Stomach (tissue), 9 donors: ENCODE data around the gene ANKRD18B. TPM values are rescaled to one million over a fixed set of nuclear protein-coding genes. Genes with fewer than 3 reads are reported as not detected.

ENCODE experiments used
- DNase-seq, 2 donors: peaks; one replicate each; pipeline versions ENCODE4 v3.0.0 to v3.0.0-alpha.2; 2013 to 2019
- H3K27ac ChIP-seq, 5 donors: fragments of 200-600 bp in 4 of 5; sonication (generic) in 4 of 5; one replicate each; pipeline ENCODE4 v1.5.1; 2013 to 2019; ENCODE audit warnings: mild to moderate bottlenecking in 1 of 5, moderate library complexity in 1 of 5
- H3K27me3 ChIP-seq, 3 donors: fragments of 200-600 bp; sonication (generic); one replicate each; pipeline ENCODE4 v1.5.1; 2017 to 2019; ENCODE audit warnings: mixed run types in 1 of 3
- H3K36me3 ChIP-seq, 4 donors: fragments of 200-600 bp; sonication (generic); 1 replicate in 3 of 4; 2 replicates in 1 of 4; pipeline ENCODE4 v1.5.1; 2016 to 2019
- H3K4me1 ChIP-seq, 4 donors: fragments of 200-600 bp; sonication (generic); one replicate each; pipeline ENCODE4 v1.5.1; 2016 to 2019
- H3K4me3 ChIP-seq, 4 donors: fragments of 200-600 bp; sonication (generic) in 3 of 4; one replicate each; pipeline ENCODE4 v1.5.1; 2016 to 2019; ENCODE audit warnings: mild to moderate bottlenecking in 1 of 4
- H3K9me3 ChIP-seq, 4 donors: fragments of 200-600 bp; sonication (generic); one replicate each; pipeline ENCODE4 v1.5.1; 2016 to 2019
- EP300 ChIP-seq: sonication (generic); formaldehyde crosslinking; IDR thresholded peaks from one replicate; pipeline ENCODE4 v1.6.1; 2017; ENCODE audit warnings: antibody characterized with exemption
- POLR2A ChIP-seq, 4 donors: fragments of 450-650 bp; IDR thresholded peaks; one replicate each; pipeline ENCODE4 v1.6.1; 2016; ENCODE audit warnings: antibody characterized with exemption in 4 of 4, control low read depth in 2 of 4, mild to moderate bottlenecking in 1 of 4, moderate library complexity in 1 of 4
- POLR2AphosphoS5 ChIP-seq, 3 donors: sonication (generic); formaldehyde crosslinking; IDR thresholded peaks; one replicate each; pipeline ENCODE4 v1.6.1; 2016; ENCODE audit warnings: antibody characterized with exemption in 3 of 3
- WGBS, 5 donors: extraction: QIAGEN DNeasy Blood & Tissue Kit in 3 of 5; methylation state at CpG; one replicate each; pipeline versions ENCODE4 v1.1.5 to v1.1.7; 2013 to 2018; 5-methylcytosine and 5-hydroxymethylcytosine counted together
- intact Hi-C: fragments of 100-400 bp; cut with DNase I; formaldehyde crosslinking; loops from one replicate; pipeline ENCODE4 v1.15.1; 2023; ENCODE audit warnings: low total_unique reads
- polyA plus RNA-seq, 3 donors: library from polyadenylated mRNA; stranded (reverse); fragments of 200-250 nt; gene quantifications; one replicate each; pipeline ENCODE4 v1.2.3, GENCODE V29; 2013
- small RNA-seq, 4 donors: library from RNA; depleted of rRNA; stranded (forward); fragments of <200 nt; gene quantifications; one replicate each; pipeline ENCODE3, GENCODE V24; 2016
- total RNA-seq, 5 donors: library from RNA; depleted of rRNA; stranded (reverse); fragments of >200 nt; gene quantifications; one replicate each; pipeline versions ENCODE4 v1.1.0 to v1.2.3, GENCODE V29; 2014 to 2016
- TF ChIP-seq, protein P1 (sequence below), 7 experiments: fragments of 450-650 bp in 4 of 7; fragments of 200-600 bp in 3 of 7; sonication (generic) in 3 of 7; IDR thresholded peaks; one replicate each; pipeline ENCODE4 v1.5.1; 2016 to 2019; ENCODE audit warnings: antibody characterized with exemption in 7 of 7, control low read depth in 2 of 7, mild to moderate bottlenecking in 1 of 7
- donor health status: healthy with polysubstance abuse.
- donor health status: Bipolar disorder and iron deficiency.
- donor health status: healthy.

ANKRD18B gene
- total and polyA plus RNA-seq, 8 donors, result 4.3 TPM; not detected in 7

DNA sequence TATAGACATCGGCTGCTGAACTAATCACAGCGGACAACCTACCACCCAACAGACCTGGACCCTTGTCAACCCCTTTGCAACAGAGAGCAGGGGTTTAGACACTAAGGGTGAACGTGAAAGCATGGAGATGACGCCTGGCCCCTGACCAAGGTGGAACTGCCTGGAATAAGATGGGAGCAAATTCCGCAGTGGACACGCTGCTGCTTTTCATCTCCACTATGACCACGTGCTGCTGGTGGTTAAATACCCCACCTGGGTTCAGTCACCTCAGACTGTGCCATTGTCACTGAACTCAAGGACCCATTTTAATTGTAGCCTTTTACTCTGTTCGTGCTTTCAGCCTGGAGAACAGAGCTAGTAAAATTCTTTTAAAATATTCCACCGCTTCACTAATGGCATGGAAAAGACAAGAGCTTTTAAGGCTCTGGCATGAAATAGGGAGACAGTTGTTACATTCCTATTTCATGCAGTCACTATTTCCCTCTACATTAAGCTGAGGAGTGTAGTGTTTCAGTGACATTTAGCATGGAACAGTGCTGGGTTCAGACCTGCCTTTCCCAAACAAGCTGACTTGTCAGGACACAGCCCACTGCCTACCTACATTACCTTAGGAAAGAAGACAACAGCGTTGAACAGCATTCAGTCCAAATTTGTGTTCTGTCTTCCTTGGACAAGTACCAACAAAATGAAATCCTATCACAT is 96.8 kb downstream of the ANKRD18B start:
- Histone ChIP-seq H3K4me3 (no peak overlapping the region), H3K4me1 (peaks cover 0 to 12% (median 3%) of the 10 kb centered on the region in 4 donors), H3K9me3 (no peaks in the 10 kb centered on the region), H3K36me3 (no peaks in the 10 kb centered on the region), H3K27ac (no peak overlapping the region), H3K27me3 (peaks cover 0 to 40% (median 5%) of the 10 kb centered on the region in 3 donors)
- no peak for TF ChIP-seq EP300
- TF ChIP-seq POLR2A (IDR thresholded peaks at IDR 0.05), result no peak
- TF ChIP-seq POLR2AphosphoS5 (IDR thresholded peaks at IDR 0.05), result no peak
- TF ChIP-seq, protein P1, sequence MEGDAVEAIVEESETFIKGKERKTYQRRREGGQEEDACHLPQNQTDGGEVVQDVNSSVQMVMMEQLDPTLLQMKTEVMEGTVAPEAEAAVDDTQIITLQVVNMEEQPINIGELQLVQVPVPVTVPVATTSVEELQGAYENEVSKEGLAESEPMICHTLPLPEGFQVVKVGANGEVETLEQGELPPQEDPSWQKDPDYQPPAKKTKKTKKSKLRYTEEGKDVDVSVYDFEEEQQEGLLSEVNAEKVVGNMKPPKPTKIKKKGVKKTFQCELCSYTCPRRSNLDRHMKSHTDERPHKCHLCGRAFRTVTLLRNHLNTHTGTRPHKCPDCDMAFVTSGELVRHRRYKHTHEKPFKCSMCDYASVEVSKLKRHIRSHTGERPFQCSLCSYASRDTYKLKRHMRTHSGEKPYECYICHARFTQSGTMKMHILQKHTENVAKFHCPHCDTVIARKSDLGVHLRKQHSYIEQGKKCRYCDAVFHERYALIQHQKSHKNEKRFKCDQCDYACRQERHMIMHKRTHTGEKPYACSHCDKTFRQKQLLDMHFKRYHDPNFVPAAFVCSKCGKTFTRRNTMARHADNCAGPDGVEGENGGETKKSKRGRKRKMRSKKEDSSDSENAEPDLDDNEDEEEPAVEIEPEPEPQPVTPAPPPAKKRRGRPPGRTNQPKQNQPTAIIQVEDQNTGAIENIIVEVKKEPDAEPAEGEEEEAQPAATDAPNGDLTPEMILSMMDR (IDR thresholded peaks at IDR 0.05), result no peak
- WGBS, 5 donors, result 66 to 73% (median 69%) methylated on average over 10 of the region's 10 CpGs
- DNase-seq, result peak in 1 of 2 donors; percentile 69
- intact Hi-C loops, result loop anchor here (5.0 kb wide), 1 partner anchor 101 kb away; no protein-coding TSS in a partner anchor

Small RNAs within 50 kb of the gene (small RNA-seq; reads per million reads assigned to genes)
- gene AL139008.1 (0 reads per million in 4 donors), gene PRSS3P4 (0 reads per million in 4 donors)

Other genes with a start within 250 kb of the ANKRD18B start
- gene NFX1, start 233.7 kb upstream of the ANKRD18B start, total RNA-seq, result 10 to 100 TPM; 20.3 to 46.9 (median 36.4) TPM
- gene NFX1, start 233.7 kb upstream of the ANKRD18B start, polyA plus RNA-seq, result 10 to 100 TPM; 11.3 to 19.9 (median 13.3) TPM
- gene AQP7, start 121.7 kb upstream of the ANKRD18B start, total RNA-seq, result 10 to 100 TPM in 1 of 5 donors, 1 to 10 TPM in 2, not detected in 2; 2.8 to 17.4 (median 3.9) TPM
- gene AQP7, start 121.7 kb upstream of the ANKRD18B start, polyA plus RNA-seq, result 1 to 10 TPM; 1.1 to 5.3 (median 1.5) TPM
- gene AQP3, start 76.7 kb upstream of the ANKRD18B start, total RNA-seq, result 10 to 100 TPM in 3 of 5 donors, 1 to 10 TPM in 2; 1.7 to 60.0 (median 11.4) TPM
- 100 to 1,000 TPM in 1 of 3 donors, 10 to 100 TPM in 2; 10.8 to 319 (median 36.5) TPM for gene AQP3, start 76.7 kb upstream of the ANKRD18B start, polyA plus RNA-seq
- 10 to 100 TPM; 12.5 to 43.6 (median 21.4) TPM for gene NOL6, start 50.3 kb upstream of the ANKRD18B start, total RNA-seq
- gene NOL6, start 50.3 kb upstream of the ANKRD18B start, polyA plus RNA-seq, result 10 to 100 TPM; 10.7 to 22.0 (median 12.5) TPM